HG02588 (cell line): Measurements from ENCODE around the gene ATP6V0E1.
A peak's percentile ranks its signal among the peaks of the same experiment; 100 is the strongest.
"Not testable (repeated sequence)": the region's sequence is repeated elsewhere in the genome, so short reads cannot be mapped to it uniquely, and the experiment has no call there.

Source experiments
- ATAC-seq: cut with Tn5 transposase; IDR thresholded peaks from one replicate; pipeline ENCODE4 v1.9.1; 2021; ENCODE audit warnings: mild to moderate bottlenecking, moderate library complexity; ENCODE audit not compliant: unreplicated experiment

ATP6V0E1 gene

GRCh38 chr5:173032730-173033129, 49.2 kb downstream of the ATP6V0E1 start:
- ATAC-seq: no peak

GRCh38 chr5:173033923-173034322, 50.4 kb downstream of the ATP6V0E1 start:
- ATAC-seq: no peak

DNA sequence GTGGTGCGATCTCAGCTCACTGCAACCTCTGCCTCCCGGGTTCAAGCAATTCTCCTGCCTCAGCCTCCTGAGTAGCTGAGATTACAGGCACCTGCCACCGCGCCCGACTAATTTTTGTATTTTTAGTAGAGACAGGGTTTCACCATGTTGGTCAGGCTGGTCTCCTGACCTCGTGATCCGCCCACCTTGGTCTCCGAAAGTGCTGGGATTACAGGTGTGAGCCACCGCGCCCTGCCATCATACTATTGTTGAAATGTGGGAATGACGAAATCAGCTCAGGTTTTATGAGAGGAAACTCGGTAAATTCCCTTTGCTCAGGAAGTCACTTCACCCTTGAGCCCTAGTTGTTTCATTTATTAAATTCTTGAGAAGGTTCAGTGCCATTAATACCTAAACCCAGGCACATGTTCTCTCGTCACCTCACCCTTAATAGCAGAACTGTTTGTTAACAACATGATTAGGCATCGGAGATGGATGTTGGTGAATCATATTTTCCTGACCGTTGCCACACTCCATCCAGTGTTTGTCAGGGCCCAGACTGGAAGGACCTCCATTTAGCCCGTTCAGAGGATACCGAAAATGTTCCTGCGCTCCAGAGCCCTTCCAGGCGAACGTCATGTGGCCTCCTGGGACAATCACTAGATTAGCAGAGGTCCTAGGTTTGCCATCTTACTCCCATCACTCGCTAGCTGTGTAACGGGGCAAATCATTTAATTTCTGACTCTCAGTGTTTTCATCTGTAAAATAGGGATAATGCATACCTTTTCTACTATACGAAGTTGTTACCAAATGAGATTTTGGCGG, 52.5 kb downstream of the ATP6V0E1 start:
- ATAC-seq: peak; percentile 63

GRCh38 chr5:173039188-173039587, 55.6 kb downstream of the ATP6V0E1 start:
- no peak for ATAC-seq

DNA sequence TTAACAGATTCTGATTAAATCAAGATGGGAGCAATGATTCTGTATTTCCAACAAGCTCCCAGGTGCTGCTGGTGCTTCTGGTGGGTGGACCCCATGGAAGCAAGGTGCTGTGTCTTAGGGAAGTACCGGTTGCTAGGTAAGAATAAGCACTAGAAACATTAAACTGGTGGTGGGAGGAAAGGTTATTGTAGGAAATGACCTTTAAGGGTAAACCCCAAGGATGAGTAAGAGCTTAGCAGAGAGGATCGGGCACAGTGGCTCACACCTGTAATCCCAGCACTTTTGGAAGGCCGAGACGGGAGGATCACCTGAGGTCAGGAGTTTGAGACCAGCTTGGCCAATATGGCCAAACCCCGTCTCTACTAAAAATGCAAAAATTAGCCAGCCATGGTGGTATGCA, 56.4 kb downstream of the ATP6V0E1 start:
- ATAC-seq: no peak

DNA sequence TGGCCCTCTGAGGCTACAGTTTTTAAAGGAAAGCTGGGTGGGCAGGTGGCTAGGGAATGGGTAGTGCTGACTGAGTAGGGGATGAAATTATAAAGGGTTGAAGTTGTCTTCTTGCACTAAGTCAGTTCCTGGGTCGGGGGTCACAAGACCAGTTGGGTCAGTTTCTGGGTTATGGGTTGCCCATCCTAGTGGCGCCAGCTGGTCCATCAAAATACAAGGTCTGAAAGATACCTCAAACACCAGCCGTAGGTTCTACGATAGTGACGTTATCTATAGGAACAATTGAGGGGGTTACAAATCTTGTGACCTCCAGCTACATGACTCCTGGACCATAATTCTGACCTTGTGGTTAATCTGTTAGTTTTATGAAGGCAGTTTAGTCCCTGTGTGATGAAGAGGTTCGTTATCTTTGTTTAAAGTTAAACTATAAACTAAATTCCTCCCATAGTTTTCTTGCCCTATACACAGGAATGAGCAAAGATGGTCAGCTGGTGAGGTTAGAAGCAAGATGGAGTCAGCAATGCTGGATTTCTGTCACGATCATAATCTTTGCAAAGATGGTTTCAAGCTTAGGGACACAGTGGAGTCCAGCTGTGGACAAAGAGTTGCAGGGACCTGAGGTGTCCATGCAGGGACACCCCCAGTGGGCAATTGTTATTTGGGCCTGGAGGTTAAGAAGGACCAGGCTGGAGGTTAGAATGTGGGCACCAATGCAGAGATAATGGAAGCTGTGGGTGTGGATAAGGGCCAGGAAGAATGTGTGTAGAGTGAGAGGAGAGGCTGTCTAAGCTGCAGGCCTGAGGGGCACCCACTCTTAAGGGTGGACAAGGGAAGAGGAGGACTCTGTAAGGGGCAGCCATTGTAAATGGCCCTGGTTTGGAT, 58.6 kb downstream of the ATP6V0E1 start:
- no peak for ATAC-seq

DNA sequence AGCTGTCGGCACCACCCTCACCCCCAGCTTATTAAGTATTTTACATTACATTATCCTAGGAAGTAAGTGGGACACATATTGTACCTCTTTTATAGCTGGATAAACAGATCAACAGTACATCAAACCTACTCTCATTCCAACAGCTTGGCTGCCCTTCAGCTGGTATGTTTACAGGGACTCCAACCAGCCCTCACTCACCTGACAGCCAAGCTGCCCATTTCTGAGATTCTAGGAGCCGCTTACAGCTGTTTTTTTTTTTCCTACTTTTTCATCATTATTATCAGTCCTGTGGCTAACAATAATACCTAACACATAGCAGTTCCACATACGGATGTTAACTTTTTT, 59.2 kb downstream of the ATP6V0E1 start:
- ATAC-seq: no peak

- no peak for ATAC-seq
Observed at GRCh38 chr5:173045474-173045873, 61.9 kb downstream of the ATP6V0E1 start.

GRCh38 chr5:173047096-173047837, 63.7 kb downstream of the ATP6V0E1 start:
- ATAC-seq: not testable (repeated sequence)

DNA sequence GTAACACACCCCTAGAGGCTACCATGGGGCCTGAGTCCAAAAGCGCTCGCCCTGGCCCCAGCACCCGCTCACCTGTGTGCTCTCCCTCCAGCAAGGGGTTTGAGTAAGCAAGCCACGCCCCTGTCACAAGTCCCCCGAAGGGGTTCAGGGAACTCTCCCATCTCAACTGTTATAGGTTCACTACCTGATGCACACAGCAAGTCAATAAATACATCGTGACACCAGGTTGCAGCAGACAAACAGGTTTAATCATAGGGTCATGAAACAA, 64.2 kb downstream of the ATP6V0E1 start:
- no peak for ATAC-seq

DNA sequence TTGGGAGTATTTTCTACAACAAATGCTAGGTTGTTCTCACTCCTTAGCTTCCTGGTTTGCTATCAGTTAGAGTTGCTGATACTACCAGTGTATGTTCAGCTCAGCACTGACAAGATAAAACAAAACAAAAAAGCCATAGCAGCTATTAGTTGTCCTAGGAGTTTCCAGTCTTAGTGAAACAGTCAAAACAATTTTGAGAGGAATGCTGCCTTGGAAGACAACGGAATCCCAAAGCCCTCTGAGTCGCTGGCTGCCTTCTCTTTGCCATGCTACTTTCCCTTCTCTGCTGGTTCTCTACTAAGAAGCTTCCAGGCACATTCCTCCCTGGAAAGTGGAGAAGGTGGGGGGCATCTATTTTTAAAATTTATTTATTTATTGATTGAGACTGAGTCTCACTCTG, 67.2 kb downstream of the ATP6V0E1 start:
- no peak for ATAC-seq

DNA sequence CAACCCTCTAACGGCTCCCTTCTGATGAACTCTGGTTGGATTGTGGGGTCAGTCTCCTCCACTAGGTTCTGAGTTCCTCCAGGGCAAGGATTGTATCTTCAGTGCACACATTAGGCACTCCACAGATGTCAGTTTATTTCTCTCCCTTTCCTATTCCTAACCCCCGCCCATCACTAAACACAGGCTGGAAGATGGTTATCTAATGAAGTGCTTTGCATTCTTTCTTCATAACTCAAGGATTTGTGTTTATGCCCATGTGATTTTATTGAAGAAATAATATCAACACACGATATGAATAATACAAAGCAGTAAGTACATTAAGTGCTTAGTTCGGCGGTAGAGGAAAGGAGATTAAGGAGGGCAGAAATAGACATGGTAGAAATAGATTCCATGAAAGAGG, 68.2 kb downstream of the ATP6V0E1 start:
- ATAC-seq: no peak

- ATAC-seq: no peak
Observed at GRCh38 chr5:173053041-173053440, 69.5 kb downstream of the ATP6V0E1 start.

GRCh38 chr5:173055042-173055721, 71.6 kb downstream of the ATP6V0E1 start:
- no peak for ATAC-seq

- peak; percentile 0 for ATAC-seq
Observed at GRCh38 chr5:173055722-173055982, 72.1 kb downstream of the ATP6V0E1 start.

DNA sequence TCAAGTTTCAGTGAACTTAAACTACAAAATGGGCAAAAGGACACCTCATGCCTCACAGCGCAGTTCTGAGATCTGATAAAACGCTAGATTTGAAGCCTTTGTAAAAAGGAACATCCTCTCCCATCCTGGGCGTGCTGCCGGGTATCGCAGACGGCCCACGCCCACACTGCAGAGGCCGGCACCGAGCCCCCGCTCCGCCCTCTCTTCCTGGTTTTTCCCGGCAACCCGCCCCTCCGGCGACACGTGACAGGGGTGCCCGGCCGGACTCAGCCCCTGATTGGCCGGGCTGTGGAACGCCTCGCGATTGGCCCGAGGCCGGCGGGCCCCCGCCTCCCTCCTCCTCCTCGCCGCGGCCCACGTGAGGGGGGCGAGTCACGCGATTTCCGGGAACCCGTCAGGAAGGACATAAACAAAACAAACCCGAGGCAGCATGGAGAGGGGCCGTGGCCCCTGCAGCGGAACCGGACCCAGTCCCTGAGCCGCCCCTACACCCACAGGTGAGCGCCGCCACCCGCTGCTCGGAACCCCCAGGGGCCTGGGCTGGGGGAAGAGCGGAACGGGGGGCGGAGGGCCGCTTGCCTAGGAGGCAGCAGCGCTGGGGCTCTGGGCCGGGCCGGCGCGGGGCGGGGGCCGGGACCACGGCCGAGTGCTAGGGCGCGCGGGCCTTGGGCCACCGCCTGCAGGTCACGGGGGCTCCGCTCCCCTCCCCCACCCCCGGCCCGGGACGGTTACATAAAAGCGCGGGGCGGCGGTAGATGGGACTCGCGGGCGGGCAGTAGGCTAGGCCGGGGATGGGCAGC, 72.6 kb downstream of the ATP6V0E1 start, which contains the start of gene CREBRF:
Gene CREBRF, plus strand, starts transcription at position 370 of the 800 bp plus-strand sequence. CDS start 24,424 bp downstream, outside the sequence.
- peak; percentile 73 for ATAC-seq

- ATAC-seq: peak; percentile 29
Observed at GRCh38 chr5:173056783-173057061, 73.2 kb downstream of the ATP6V0E1 start.

DNA sequence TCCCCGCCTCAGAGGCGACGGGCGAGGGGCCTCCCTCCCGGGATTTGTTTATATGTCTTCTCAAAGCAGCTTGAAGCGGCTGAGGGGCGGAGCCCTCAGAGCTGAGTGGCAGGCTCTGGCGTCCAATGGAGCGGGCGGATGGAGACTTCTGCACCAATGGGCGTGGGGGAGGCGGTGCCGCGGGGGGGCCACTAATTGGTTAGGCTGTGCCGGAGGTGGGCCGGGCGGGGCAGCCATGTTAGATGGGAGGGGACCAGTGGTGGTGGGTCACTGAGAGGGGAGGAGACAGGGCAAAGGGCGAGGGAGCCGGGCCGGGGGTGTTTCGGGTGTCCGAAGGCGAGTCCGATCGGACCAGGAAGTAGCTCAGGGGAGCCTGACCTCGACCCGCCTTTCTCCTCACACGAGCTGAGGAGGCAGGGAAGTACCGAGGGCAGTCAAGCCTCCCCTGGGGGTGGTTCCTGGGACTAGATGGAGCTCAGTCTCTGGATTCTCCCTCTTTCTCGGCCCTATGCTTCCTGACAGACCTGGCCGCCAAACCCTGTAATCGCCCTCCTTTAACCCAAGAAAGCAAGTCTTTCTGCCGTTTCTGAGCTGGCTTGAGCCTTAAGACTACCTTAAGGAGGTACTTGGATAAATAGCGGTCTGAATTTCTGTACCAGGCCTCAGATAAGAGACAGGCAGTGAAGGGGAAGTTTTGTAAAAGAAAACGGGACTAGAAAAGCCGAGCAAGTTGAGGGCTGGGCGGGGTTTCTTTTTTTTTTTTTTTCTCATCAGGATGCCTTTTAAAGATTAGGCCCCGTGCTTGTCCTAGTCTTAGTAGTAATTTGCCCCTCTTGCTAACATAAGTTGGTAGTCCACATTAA, 73.7 kb downstream of the ATP6V0E1 start:
- peak; percentile 83 for ATAC-seq

- ATAC-seq: no peak
Observed at GRCh38 chr5:173062141-173062540, 78.6 kb downstream of the ATP6V0E1 start.

GRCh38 chr5:173065155-173065554, 81.6 kb downstream of the ATP6V0E1 start:
- ATAC-seq: no peak
